GM20431 (cell line): Measurements from ENCODE around the gene APOL4.
"Not testable (repeated sequence)": the region's sequence is repeated elsewhere in the genome, so short reads cannot be mapped to it uniquely, and the experiment has no call there.

Source experiments
- in situ Hi-C: fragments of 300-500 bp; cut with MseI, MboI; formaldehyde crosslinking; loops from one replicate; pipeline ENCODE4 v1.15.0; 2020; ENCODE audit warnings: low sequenced_read_pairs; ENCODE audit not compliant: unreplicated experiment

Gene APOL4

DNA sequence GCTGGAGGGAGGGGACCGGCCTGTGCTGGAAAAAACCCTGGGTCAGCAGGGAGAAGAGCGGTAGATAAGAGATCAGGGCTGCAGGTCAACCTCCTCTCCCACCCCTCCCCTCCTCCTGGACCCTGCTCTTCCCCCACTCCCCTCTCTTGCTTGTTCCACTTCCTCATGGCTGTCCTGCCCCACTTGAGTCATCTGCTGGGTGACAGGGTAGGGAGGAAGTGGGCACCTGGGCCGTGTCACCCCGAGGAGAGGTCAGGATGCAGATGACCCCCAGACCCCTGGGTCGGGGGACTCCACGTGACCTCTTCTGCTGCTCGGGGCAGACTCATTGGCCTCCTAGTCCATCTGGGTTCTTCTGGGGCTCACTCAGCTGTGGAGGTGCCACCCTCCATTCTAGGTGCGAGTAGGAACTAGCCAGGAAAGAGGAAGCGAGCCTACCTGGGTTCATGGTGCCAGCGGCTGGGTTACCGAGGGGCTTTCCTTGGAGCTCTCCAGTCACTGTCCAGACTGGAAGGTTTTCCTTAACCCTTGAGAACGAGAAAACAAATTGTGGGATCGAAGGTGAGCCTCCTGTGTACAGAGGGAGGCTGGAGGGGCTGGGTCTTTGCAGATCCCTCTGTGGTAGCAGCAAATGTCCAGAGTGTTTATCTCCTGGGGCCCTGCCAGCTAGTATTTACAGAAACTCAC, 31.2 kb upstream of the APOL4 start:
- in situ Hi-C loops, result no loop called here

DNA sequence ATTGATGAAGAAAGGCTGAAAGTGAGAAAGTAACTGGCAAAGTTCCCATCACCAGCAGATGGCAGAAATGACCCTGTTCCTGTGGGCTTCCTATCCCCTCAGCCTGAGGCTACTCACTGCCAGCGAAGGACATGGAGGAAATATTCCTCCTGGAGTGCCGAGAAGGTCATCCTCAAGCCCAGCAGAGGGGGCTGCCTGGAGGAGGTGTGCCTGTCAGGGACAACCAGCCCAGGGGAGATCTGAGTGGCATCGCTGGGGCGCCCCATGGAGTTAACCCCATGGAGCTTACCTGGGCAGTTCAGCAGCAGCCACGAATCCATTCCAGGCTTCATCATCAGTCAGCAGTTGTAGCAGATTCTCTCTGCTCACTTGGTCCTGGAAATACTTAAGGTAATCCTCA, 29.4 kb upstream of the APOL4 start:
- in situ Hi-C loops, result not testable (repeated sequence)

DNA sequence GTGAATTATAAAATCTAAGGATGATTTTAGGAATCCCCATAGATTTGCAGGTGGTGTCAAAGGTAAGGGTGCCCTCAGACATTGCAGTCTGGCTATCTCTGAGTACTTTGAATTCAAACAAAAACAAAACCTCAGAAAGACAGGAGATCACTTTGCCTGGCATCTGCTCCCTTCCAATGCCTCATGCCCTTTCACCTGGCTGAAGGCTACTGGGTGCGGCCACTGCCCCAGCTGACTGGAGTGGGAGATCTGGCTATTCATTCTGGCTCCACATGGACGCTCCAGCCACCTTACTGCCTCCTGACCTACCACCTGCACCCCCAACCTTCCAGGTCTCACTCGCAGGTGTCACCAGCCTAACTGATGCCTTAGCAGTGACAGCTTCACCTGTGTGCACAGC, 28.0 kb upstream of the APOL4 start:
- in situ Hi-C loops, result not testable (repeated sequence)

DNA sequence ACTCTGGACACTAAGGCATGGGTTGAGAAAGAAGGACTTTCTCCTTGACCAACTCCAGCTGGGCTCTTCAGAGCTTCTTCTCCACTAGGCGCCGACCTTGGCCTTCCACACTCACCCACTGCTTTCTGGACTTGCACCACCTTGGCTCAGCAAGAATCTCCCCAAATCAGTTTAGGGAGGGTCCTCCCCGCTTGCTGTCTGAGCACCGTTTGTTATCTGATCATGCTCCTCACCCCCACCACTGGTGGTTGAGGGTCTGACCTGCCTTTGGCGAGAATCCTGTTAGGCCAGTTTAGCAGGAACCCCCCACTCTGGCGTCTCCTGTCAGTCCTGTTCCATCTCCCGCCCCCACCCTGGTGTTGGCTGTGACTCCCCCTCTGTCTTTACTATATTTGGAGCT, 27.3 kb upstream of the APOL4 start:
- in situ Hi-C loops, result no loop called here

DNA sequence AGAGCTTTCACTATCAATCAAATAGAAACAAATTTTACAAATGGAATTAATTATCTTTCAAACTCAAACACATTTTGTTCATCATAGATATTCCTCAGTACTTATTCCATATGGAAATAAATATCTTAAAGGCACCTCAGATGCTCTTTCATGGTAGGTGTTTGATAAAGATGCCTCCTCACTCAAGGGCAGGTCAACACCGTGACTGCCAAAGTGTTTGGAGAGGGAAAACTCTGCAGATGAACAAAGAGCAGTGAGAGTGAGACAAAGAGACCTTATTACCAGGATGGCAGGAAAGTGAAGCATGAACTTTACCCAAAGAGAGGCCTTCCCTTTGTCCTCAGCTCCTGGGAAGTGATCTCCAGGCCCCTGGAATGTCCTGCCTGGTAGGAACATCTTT, 26.8 kb upstream of the APOL4 start:
- in situ Hi-C loops, result not testable (repeated sequence)

DNA sequence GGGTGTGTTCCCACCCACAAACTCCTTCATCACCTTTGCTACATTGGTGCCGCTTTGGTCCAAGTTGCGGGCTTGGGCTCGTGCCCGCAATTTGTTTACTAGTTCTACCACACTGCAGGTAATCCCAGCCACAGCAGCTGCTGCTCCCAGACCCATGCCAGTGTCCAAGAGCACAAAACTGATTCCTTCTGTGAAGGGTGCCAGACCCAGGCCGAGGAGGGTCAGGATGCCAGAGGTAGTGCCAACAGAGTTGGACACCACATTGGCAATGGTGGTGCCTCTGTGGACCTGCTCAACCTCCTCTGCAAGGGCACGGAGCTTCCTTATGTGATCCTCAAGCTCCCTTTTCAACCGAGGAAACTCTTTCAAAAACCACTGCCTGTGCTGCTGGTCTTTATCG, 26.2 kb upstream of the APOL4 start:
- in situ Hi-C loops, result no loop called here

DNA sequence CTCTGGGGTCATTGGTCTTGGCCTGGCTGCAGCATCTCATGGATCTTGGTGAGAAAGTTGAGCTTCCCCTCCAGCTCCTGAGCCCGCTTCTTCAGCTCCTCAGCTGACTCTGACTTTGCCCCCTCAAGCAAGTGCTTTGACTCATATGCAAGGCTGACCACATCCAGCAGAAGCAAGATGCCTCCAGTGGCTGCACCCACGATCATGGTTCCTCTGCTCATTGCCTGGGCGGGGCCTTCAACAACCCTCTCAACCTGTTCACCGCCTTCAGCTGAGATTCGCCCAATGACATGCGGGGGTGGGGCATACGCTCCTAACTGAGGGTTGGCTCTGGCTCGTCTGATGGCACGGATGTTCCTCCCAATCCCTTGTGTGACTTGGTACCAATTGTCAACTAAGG, 25.8 kb upstream of the APOL4 start:
- in situ Hi-C loops, result no loop called here

DNA sequence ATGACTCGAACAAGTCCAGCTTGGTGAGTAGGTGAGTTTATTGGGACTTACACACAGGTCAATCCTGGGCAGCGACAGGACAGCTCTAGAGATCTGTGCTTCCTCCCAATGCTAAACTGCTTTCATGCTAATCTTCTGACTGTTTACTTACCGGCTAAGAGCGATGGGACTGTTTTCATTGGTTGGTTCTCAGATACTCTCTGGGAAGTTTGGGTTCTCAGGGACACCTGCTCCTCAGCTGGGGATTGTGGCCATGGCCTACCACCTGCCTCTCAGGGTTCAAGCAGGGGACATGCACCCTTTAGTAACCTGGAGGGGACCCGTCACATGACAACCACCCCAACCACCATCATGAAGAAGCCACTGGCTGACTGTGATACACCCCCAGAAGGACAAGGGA, 24.6 kb upstream of the APOL4 start:
- in situ Hi-C loops, result no loop called here

DNA sequence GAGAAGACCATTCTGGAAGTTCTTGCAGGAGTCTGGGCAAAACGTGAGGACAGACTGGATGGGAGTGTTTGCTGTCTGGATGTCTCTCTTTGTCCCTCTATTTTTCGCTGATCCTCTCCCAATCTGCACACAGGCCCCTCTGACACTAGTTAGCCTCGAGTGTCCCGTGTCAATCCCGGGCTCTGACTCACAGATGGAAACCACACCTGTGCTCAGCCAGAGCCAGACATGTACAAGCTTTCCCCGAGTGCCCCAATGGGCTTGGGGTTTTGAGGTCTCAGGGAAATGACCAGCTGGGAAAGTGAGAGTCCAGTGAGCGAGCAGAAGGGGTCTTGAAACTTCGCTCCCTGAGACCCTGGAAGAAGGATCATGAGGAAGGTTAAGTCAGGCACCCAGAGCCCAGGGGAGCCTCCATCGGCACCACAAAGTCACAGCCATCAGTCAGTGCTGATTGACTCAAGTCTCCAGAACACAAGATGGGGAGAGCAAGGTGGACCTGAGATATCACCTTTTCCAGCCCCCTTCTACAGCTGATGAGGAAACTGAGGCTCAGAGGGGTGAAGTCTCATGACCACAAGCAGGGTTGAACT, 23.8 kb upstream of the APOL4 start:
- in situ Hi-C loops, result no loop called here

DNA sequence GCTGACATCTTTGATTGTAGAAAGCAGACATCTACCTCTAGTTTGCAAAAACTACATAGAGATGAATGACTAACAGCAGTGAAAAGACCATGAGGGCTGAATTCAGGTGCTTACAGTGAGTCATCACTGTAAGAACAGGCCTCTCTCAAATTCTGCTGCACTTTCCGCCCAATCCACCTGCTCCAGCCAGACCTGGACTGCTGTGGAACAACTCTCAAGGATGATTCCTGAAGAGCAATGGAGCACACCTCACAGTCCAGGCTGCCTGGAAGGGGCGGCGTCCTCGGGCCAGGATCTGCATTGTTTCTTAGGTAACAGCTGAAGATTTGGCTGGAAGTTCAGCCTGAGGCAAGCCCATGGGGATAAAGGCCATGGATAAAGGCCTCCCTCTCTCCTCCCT, 22.6 kb upstream of the APOL4 start:
- in situ Hi-C loops, result no loop called here

DNA sequence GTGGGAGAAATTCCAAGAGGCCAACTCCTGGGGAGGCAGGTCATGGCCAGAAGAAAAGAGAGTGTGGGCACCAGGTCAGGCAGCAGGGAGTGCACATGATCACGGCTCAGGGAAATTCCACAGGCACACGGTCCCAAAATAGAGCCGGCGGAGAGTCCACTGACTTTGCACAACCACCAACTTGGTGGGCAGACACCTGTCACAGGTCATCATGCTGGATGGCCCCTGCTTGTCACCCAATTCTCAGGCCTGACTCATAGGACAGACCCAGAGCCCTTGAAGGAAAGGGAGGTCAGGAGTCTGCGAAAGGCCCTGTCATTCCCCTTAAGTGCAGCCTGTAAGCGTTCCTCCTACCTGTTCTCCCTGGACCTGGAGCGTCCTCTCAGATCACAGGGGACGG, 21.9 kb upstream of the APOL4 start:
- in situ Hi-C loops, result no loop called here

DNA sequence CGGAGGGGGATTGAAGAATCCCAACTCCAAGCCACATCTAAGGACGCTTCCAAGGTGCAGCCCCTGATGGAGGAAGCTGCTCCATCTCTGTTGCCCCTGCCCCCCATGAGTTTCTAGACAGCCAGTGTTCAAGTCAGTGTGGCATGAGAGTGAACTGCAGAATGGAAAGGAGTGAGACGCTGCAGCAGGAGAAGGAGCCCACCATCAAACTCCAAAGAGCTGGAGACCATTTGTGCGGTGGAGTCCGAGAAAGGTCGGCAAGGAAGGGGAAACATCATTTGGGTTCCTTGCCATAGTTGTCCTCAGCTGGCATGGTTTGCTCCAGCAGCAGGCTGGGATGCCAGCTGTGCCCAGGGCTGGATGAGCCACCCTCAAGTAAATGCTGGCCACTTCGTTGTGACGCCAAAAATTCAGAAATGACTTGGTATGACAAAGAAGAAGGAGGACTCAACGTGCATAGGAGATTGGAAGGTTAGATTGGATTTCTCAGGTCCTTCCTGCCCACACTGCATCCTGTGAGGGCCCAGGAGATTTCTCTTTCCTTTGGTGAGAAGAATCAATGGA, 21.4 kb upstream of the APOL4 start:
- in situ Hi-C loops, result no loop called here

DNA sequence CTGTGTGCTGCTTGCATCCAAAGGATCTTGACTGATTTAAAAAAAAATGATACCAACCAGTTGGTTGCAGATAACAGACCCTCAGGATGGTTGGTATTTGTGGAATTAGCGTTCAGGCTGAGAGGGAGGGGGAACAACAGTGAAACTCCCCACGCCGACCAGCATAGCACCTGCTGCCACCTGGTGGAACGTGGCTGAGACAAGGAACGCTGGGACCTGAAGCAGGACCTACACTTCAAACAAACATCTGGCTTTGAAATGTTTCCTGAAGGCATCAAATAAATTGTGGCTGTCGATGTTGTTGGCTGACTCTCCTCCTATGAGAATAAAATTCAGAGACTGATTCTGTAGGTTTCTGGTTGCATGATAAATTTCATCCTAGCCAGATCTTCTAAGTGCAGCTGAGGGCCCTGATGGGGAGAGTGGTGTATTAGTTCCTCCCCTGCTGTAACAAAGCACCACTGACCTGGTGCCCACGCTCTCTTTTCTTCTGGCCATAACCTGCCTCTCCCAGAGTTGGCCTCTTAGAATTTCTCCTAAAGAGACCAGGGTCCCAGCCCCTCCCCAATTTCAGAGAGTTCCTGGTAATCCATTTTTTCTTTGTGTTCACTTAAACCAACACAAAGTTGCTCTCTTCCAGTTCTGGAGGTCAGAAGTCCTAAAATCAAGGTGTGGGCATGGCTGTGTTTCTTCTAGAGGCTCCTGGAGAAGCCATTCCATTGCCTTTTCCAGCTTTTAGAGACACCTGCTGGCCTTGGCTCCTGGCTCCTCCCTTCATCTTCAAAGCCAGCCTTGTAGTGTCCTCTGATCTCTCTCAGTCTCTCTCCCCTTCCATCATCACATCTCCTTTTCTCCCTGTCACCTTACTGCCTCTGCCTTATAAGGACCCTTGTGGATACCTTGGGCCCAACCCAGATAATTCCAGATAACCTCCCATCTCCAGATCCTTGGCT, 20.5 kb upstream of the APOL4 start:
- in situ Hi-C loops, result no loop called here

DNA sequence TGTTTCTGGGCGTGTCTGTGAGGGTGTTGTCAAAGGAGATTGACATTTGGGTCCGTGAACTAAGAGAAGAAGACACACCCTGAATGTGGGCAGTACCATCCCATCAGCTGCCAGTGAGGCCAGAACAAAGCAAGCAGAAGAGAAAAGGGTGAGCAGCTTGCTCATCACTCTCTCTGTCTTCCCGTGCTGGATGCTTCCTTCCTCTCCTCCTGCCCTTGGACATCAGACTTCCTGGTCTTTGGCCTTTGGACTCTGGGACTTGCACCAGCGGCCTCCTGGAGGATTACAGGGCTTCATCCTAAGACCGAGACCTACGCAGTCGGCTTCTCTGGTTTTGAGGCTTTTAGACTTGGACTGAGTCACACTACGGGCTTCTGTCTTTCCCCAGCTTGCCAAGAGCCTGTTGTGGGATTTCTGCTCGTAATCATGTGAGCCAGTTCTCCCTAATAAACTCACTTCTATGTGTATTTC, 18.9 kb upstream of the APOL4 start:
- in situ Hi-C loops, result no loop called here

DNA sequence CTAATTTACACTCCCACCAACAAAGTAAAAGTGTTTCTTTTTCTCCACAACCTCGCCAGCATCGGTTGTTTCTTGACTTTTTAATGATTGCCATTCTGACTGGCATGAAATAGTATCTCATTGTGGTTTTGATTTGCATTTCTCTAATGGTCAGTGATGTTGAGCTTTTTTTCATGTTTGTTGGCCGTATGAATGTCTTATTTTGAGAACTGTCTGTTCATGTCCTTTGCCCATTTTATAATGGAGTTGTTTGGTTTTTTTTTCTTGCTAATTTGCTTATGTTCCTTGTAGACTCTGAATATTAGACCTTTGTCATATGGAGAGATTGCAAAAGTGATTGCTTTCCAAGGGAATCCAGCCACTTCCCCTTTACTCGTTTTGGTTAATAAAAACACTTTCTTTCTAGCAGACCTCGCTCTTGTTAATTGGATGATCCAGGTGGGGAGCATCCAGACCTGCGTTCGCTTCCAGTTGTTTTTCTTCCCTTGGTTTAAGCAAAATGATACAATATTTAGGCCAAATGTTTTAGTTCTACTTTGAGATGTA, 17.1 kb upstream of the APOL4 start:
- in situ Hi-C loops, result no loop called here

DNA sequence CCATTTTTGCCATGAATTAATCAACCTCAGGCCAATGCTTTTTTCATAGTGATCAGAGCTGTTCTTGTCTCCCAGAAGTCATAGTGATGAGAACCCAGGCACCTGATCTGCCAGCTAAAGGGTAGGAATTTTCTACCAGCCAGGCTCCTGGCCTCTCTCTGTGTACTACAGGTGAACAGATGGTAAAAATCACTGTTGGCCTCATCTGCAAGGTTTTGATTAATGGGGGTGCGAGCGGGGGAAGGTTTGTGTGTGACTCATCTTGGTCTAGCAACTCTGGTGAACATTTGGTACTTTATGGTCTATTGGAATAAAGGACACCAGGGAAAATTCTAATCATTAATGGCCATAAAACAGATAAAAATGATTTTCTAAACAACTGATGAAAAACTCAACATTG, 14.4 kb upstream of the APOL4 start:
- in situ Hi-C loops, result no loop called here

DNA sequence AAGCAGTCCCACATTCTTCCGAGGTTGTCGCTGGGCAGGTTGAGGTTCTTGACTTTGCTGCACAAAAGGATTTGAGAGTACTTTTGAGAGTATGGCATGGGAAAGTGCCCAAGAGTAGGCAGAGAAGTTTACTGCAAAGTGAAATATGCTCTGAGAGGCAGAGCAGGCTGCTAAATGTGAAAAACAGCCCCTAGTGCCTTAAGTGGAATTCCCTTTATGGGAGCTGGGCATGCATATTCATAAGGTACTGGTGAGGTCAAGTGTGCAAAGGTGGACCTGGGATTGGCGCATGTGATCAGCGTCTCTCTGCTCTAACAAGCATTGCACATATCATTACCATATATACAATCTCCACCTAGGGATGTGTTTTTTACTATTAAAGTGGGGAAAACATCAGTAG, 12.0 kb upstream of the APOL4 start:
- in situ Hi-C loops, result no loop called here

DNA sequence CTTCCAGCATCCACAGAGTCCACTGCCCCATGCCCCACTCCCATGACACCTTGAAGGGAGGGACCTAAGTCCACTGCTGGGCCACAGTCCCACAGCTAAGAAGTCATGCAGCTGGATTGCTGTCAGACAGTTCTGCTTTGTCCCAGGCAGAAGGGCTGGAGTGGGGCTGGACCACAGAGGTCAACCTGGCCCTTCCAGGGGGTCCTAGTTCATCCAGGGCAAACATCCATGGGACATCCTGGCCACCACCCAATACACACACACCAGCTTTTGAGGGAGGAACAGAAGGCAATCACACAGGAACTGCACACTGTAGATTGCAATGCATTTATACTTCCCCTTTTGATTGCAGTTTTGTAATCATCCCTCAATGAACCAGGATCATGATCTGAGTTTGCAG, 11.3 kb upstream of the APOL4 start:
- in situ Hi-C loops, result no loop called here

DNA sequence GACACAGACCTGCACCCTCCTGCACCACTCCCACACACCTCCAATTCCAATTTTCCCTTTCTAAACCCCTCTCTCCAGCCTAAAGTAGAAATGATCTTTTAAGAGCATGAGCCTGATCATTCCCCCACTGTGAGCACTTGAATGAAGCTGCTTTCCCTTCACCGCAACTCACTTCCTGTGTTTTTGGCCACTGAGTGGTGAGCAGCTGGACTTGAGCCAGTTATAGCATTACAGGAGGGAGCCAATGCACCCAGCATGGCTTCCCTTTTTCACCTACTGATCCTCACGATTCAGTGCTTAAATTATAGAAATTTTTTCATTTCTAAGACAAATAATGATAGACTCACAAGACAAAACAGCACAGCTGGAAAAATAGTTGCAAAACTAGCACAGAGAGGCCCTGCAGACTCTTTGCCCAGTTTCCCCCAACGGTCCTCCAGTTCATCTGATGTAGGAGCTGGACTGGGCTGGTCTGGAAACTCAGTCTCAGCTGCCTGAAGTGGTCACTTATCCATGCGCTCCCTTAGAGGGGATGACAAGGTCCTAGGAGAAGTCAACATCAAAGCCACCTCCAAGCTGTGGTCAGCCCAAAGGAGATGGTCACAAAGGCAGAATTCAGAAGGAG, 9.7 kb upstream of the APOL4 start:
- in situ Hi-C loops, result no loop called here

DNA sequence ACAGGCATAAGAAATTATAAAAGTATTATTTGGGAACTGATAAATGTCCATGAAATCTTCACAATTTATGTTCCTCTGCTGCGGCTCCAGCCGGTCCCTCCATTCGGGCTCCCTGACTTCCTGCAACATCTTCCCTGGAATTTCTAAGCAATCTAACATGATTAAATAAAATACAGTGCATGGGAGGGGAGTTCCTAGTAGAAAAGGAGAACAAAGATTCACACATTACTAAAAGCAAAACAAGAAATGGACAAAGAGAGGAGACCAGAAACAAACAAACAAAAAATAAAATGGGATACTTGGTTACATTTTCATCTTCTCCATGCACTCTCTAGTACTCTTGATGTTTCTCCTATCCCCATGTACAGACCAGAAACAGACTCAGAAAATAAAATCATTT, 8.6 kb upstream of the APOL4 start:
- in situ Hi-C loops, result no loop called here
